MM.1S (cell line): ENCODE data around the gene CORO7.

Experiments
- CTCF ChIP-seq: fragments of 300-600 bp; sonication (generic); IDR thresholded peaks from 2 replicates; pipeline ENCODE4 v1.5.1; 2016; ENCODE audit warnings: antibody characterized with exemption, low read length, mixed read lengths
- EZH2 ChIP-seq: fragments of 300-600 bp; sonication (generic); optimal IDR thresholded peaks from 2 replicates; pipeline ENCODE3; 2017; ENCODE audit warnings: low read depth, mild to moderate bottlenecking, antibody characterized with exemption, low read length, mixed read lengths

DNA sequence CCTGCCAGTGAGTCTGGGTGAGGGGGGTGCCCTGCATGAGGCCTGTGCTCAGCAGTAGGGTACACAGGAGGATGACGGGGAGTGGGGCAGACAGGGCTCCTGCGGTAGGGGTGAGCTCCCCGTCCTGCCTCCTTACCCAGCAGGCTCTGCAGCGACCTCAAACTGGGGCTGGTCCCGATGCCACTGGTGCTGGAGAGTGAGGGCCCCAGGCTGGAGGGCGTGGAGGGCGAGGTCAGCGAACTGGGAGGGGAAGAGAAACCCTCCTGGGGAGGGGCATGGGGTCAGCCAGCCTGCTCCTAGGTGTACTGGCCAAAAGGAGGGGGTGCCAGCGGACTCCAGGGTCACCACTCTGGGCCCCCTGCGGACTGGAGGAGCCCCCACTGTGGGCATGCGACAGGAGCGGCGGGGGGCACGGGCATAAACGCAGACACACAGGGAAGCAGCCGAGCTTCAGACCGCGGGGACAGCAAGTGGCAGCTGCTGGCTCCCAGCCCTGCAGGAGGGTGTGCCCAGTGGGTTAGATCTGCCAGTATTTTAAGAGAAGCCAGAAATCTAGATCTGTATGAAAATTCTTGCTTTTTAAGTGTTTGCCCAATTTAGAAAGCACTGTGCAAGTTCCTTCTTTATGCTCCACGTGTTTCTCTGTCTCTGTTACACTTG is 53.8 kb downstream of the CORO7 start:
- TF ChIP-seq CTCF (no peak), EZH2 (no peak)
